Measurements from ENCODE around the gene PNLIPRP2. TPM values are rescaled to one million over a fixed set of nuclear protein-coding genes. Genes with fewer than 3 reads are reported as not detected.
A peak's percentile ranks its signal among the peaks of the same experiment; 100 is the strongest.

The PNLIPRP2 gene
- total RNA-seq, 1 donor from 2014 or later = not detected

GRCh38 chr10:116674901-116675423, 54.2 kb downstream of the PNLIPRP2 start:
- H3K36me3 ChIP-seq = no peaks in the 10 kb centered on the region
- TF ChIP-seq CTCF (IDR thresholded peaks at IDR 0.05) = no peak
- H3K27me3 ChIP-seq = peaks cover 6% of the 10 kb centered on the region
- H3K9me3 ChIP-seq = no peaks in the 10 kb centered on the region
- H3K4me1 ChIP-seq = no peaks in the 10 kb centered on the region
- DNase-seq (no peak), ATAC-seq (no peak)
- intact Hi-C loops (cut with DNase I) = no loop called here
- no peak overlapping the region for H3K27ac ChIP-seq
- no peak overlapping the region for H3K4me3 ChIP-seq

- no peaks in the 10 kb centered on the region for H3K27me3 ChIP-seq
- H3K9me3 ChIP-seq = no peaks in the 10 kb centered on the region
- H3K4me3 ChIP-seq = no peak overlapping the region
- DNase-seq = no peak
- H3K27ac ChIP-seq = no peak overlapping the region
- no peaks in the 10 kb centered on the region for H3K36me3 ChIP-seq
- H3K4me1 ChIP-seq = no peaks in the 10 kb centered on the region
- ATAC-seq = no peak
- TF ChIP-seq CTCF (IDR thresholded peaks at IDR 0.05) = no peak
- intact Hi-C loops (cut with DNase I) = no loop called here
These were observed 55.4 kb downstream of the PNLIPRP2 start for GRCh38 chr10:116676118-116676517.

GRCh38 chr10:116676633-116677032, 55.9 kb downstream of the PNLIPRP2 start:
- no peak overlapping the region for H3K27ac ChIP-seq
- DNase-seq (no peak), ATAC-seq (no peak)
- H3K4me3 ChIP-seq = no peak overlapping the region
- H3K36me3 ChIP-seq = no peaks in the 10 kb centered on the region
- H3K9me3 ChIP-seq = no peaks in the 10 kb centered on the region
- no peaks in the 10 kb centered on the region for H3K4me1 ChIP-seq
- TF ChIP-seq CTCF (IDR thresholded peaks at IDR 0.05) = no peak
- intact Hi-C loops (cut with DNase I) = no loop called here
- H3K27me3 ChIP-seq = no peaks in the 10 kb centered on the region

GRCh38 chr10:116679351-116679750, 58.6 kb downstream of the PNLIPRP2 start:
- intact Hi-C loops (cut with DNase I) = no loop called here
- ATAC-seq (no peak), DNase-seq (no peak)
- Histone ChIP-seq H3K4me3 (no peak overlapping the region), H3K4me1 (no peaks in the 10 kb centered on the region), H3K36me3 (no peaks in the 10 kb centered on the region), H3K9me3 (no peaks in the 10 kb centered on the region), H3K27ac (no peak overlapping the region), H3K27me3 (no peaks in the 10 kb centered on the region)
- no peak for TF ChIP-seq CTCF (IDR thresholded peaks at IDR 0.05)

GRCh38 chr10:116683166-116683565, 62.4 kb downstream of the PNLIPRP2 start:
- H3K4me1 ChIP-seq = no peaks in the 10 kb centered on the region
- no peak for DNase-seq
- no peak overlapping the region for H3K4me3 ChIP-seq
- no peak for ATAC-seq
- no peak overlapping the region for H3K27ac ChIP-seq
- H3K36me3 ChIP-seq = no peaks in the 10 kb centered on the region
- H3K9me3 ChIP-seq = no peaks in the 10 kb centered on the region
- no peaks in the 10 kb centered on the region for H3K27me3 ChIP-seq
- intact Hi-C loops (cut with DNase I) = loop anchor here (10.0 kb wide), 1 partner anchor 112 kb away; no protein-coding TSS in a partner anchor
- no peak for TF ChIP-seq CTCF (IDR thresholded peaks at IDR 0.05)

GRCh38 chr10:116683821-116684220, 63.1 kb downstream of the PNLIPRP2 start:
- no peak for ATAC-seq
- H3K27ac ChIP-seq = no peak overlapping the region
- H3K4me3 ChIP-seq = no peak overlapping the region
- intact Hi-C loops (cut with DNase I) = loop anchor here (10.0 kb wide), 1 partner anchor 111 kb away; no protein-coding TSS in a partner anchor
- peak; percentile 52 for DNase-seq
- no peaks in the 10 kb centered on the region for H3K36me3 ChIP-seq
- no peak for TF ChIP-seq CTCF (IDR thresholded peaks at IDR 0.05)
- H3K27me3 ChIP-seq = no peaks in the 10 kb centered on the region
- no peaks in the 10 kb centered on the region for H3K9me3 ChIP-seq
- H3K4me1 ChIP-seq = peaks cover 1% of the 10 kb centered on the region
